Ramos (cell line): Measurements from ENCODE around the gene PPP1R14B.

Experiments
- in situ Hi-C: fragments of 300-500 bp; cut with MboI; formaldehyde crosslinking; loops from one replicate; pipeline ENCODE4 v1.14.3; 2022; ENCODE audit warnings: low sequenced_read_pairs; ENCODE audit not compliant: unreplicated experiment

PPP1R14B gene

DNA sequence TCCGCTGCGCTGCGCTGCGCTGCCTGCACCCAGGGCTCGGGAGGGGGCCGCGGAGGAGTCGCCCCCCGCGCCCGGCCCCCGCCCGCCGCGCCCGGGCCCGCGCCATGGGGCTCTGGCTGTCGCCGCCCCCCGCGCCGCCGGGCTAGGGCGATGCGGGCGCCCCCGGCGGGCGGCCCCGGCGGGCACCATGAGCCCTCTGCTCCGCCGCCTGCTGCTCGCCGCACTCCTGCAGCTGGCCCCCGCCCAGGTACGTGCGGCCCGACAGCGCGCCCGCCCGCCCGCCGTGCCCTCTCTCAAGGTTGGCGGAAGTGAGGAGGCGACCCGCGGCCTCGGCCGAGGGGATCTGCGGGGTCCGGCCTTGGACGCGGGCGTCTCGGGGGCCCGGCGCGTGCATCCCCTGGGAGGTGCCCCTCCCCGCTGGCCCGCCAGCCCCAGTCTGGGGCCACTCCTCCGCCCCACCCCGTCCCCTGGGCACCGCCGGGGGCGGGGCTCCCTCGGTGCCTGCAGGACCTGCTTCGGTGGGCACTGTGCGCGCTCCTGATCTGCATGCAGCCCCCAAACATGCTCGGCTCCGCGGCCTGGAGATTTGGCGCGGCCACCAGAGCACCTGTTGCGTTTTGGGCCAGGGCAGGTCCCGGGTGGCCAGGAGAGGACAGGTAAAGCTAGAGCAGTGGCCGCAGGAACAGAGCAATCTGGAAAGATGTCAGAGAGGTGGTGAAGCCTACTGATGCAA, 11.9 kb downstream of the PPP1R14B start:
- in situ Hi-C loops: loop anchor here (25.0 kb wide), 3 partner anchors 902 to 1623 kb away; partner anchors contain the start of genes B3GAT3, EML3, MTA2 and ROM1

GRCh38 chr11:64233913-64234586, 12.7 kb downstream of the PPP1R14B start, which contains the start of gene VEGFB:
Gene VEGFB, plus strand, starts transcription at chr11:64234584. Its CDS starts 250 bp downstream, at chr11:64234834.
- in situ Hi-C loops: loop anchor here (25.0 kb wide), 3 partner anchors 903 to 1622 kb away; partner anchors contain the start of genes B3GAT3, EML3, MTA2 and ROM1

DNA sequence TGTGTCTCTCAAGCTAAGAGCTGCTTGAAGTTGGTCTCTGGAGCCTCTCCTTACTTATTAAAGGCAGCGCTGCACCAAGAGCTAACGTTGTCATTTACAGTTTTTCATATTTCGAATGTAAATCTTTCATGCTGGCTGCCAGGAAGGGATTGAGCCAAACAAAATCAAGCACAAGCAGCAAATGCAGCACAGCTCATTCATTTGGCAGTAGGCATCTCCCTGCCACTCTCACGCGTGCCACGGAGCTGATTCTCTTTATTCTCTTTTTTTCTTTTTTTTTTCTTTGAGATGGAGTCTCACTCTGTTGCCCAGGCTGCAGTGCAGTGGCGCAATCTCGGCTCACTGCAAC, 13.8 kb downstream of the PPP1R14B start:
- in situ Hi-C loops: loop anchor here (25.0 kb wide), 3 partner anchors 904 to 1621 kb away; partner anchors contain the start of genes B3GAT3, EML3, MTA2 and ROM1

DNA sequence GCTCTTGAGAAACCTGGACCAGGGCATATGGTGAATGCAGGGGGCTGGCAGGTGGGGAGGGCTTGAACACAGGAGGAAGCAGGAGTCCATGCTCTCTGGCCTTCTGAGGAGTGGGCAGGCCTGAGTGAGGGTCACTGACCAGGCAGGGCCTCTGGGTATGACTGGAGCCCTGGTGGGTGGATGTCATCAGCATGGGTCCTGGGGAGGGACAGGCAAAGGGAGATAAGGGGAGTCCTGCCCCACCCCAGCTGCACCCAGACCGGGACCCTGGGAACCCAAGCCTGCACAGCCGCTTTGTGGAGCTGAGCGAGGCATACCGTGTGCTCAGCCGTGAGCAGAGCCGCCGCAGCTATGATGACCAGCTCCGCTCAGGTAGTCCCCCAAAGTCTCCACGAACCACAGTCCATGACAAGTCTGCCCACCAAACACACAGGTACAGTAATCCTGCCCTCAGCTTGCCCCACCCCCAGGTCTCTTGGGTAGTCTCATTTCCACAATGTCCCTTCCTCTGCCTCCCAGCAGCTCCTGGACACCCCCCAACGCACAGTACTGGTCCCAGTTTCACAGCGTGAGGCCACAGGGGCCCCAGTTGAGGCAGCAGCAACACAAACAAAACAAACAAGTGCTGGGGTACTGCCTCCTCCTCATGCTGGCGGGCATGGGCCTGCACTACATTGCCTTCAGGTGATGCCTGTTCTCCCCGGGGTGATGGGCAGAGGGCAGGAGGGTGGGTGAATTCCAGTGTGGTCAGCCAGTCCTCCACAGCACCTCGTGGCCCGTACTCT, 14.4 kb downstream of the PPP1R14B start:
- in situ Hi-C loops: loop anchor here (25.0 kb wide), 3 partner anchors 905 to 1620 kb away; partner anchors contain the start of genes B3GAT3, EML3, MTA2 and ROM1

- in situ Hi-C loops: loop anchor here (25.0 kb wide), 3 partner anchors 906 to 1619 kb away; partner anchors contain the start of genes B3GAT3, EML3, MTA2 and ROM1
Measured at GRCh38 chr11:64231546-64231945, 15.2 kb downstream of the PPP1R14B start.

GRCh38 chr11:64230985-64231365, 15.8 kb downstream of the PPP1R14B start:
- in situ Hi-C loops: loop anchor here (25.0 kb wide), 3 partner anchors 906 to 1619 kb away; partner anchors contain the start of genes B3GAT3, EML3, MTA2 and ROM1

DNA sequence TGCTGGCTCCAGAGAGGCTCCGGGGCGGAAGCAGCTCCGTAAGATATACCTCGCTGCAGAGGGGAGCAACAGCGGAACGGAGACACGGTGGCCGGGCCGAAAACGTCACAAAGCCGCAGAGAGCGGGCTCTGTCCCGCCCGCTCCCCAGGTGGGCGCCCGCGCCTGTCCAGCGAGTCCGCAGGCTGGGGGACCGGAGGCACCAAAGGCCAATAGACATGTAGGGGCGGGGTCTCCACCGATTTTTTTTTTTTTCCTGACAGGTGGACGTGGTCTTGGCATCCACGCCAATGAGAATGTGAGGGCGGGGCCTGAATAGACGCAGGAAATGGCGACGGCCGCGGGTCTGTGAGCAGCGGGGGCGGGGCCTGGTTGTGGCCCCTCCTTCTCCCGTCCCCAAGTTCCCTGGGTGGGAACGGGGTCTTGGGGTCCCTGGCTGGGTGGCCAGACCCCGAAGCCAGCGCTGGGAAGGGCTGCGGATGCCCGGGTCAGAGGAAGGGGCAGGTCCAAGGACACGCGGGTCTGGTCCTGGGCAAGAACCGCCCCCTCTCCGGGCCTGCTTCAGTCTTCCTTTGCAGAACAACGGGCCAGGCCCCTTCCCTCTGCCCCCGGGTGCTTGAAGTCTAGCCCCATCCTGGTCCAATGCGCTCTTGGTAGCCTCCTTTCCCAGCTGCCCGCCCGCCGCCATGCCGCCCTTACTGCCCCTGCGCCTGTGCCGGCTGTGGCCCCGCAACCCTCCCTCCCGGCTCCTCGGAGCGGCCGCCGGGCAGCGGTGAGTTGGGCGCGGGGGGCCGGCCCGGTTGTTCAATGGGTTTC, 16.4 kb downstream of the PPP1R14B start, which contains the start of gene DNAJC4:
Gene DNAJC4, plus strand, starts transcription at position 378 of the 814 bp plus-strand sequence. Its CDS starts 307 bp downstream, at position 685.
- in situ Hi-C loops: loop anchor here (25.0 kb wide), 3 partner anchors 907 to 1618 kb away; partner anchors contain the start of genes B3GAT3, EML3, MTA2 and ROM1

- in situ Hi-C loops: loop anchor here (25.0 kb wide), 3 partner anchors 908 to 1617 kb away; partner anchors contain the start of genes B3GAT3, EML3, MTA2 and ROM1
Measured at GRCh38 chr11:64229744-64230170, 17.0 kb downstream of the PPP1R14B start.

DNA sequence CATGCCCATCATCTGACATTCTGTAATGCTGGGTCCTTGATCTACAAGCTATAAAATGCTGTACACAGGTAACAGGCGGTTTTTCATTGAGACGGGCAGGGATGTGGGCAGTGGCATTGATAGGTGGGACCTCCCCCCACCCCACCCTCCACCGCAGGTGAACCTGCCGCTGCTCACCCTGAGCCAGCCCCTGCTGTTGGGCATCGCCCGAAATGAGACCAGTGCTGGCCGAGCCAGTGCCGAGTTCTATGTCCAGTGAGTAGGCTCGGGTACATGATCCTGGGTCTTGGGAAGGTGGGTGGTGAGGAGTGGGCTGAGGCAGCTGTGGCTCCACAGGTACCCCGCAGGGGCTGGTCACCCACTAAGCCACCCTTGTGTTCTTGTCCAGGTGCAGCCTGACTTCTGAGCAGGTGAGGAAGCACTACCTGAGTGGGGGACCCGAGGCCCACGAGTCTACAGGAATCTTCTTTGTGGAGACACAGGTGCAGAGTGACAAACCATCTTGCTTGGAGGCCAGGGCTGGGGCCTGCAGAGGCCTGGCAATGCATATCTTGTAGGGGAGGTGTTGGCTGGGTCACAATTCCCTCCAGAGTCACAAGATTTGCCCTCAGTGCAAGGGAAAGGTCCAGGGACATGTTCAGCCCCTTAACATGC, 17.5 kb downstream of the PPP1R14B start:
- in situ Hi-C loops: loop anchor here (25.0 kb wide), 3 partner anchors 908 to 1617 kb away; partner anchors contain the start of genes B3GAT3, EML3, MTA2 and ROM1

DNA sequence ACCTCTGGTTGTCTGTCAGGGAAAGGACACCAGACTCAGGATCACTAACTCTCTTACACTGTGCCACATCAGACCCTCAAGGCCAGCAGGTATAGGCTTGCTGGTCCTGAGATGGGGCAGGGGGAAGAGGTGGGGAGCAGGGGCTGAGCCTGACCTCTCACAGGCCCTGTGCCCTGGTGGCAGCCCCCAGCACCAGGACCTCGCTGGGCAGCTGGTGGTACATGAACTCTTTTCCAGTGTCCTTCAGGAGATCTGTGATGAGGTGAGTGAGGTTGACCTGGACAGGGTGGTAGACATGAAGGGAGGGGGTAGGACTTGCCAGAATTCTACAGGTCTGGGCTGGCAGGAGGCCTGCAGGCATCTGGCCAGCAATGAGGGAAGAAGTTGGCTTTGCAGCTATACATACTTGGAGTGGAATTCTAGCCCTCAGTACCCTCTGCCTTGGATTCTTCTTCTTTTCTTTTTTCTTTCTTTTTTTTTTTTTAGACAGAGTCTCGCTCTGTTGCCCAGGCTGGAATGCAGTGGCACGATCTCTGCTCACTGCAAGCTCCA, 19.3 kb downstream of the PPP1R14B start:
- in situ Hi-C loops: loop anchor here (25.0 kb wide), 3 partner anchors 910 to 1615 kb away; partner anchors contain the start of genes B3GAT3, EML3, MTA2 and ROM1

- in situ Hi-C loops: loop anchor here (25.0 kb wide), 3 partner anchors 911 to 1614 kb away; partner anchors contain the start of genes B3GAT3, EML3, MTA2 and ROM1
Measured at GRCh38 chr11:64226507-64227051, 20.2 kb downstream of the PPP1R14B start.

- in situ Hi-C loops: loop anchor here (25.0 kb wide), 3 partner anchors 911 to 1614 kb away; partner anchors contain the start of genes B3GAT3, EML3, MTA2 and ROM1
Measured at GRCh38 chr11:64225608-64226506, 20.9 kb downstream of the PPP1R14B start, which contains the start of the genes NUDT22 and TRPT1. Gene NUDT22, plus strand, starts transcription at chr11:64226274. Its CDS starts 379 bp downstream, at chr11:64226653. Gene TRPT1, minus strand, starts transcription at chr11:64226186. Its CDS starts 326 bp downstream, at chr11:64225860.

GRCh38 chr11:64224891-64225607, 21.7 kb downstream of the PPP1R14B start:
- in situ Hi-C loops: loop anchor here (25.0 kb wide), 3 partner anchors 912 to 1613 kb away; partner anchors contain the start of genes B3GAT3, EML3, MTA2 and ROM1

GRCh38 chr11:64224151-64224890, 22.4 kb downstream of the PPP1R14B start:
- in situ Hi-C loops: no loop called here
